ENCODE data around the gene OPCML.

GRCh38 chr11:132501356-132501755 lies 1030.9 kb downstream of the OPCML start:
- TF ChIP-seq, protein P1, sequence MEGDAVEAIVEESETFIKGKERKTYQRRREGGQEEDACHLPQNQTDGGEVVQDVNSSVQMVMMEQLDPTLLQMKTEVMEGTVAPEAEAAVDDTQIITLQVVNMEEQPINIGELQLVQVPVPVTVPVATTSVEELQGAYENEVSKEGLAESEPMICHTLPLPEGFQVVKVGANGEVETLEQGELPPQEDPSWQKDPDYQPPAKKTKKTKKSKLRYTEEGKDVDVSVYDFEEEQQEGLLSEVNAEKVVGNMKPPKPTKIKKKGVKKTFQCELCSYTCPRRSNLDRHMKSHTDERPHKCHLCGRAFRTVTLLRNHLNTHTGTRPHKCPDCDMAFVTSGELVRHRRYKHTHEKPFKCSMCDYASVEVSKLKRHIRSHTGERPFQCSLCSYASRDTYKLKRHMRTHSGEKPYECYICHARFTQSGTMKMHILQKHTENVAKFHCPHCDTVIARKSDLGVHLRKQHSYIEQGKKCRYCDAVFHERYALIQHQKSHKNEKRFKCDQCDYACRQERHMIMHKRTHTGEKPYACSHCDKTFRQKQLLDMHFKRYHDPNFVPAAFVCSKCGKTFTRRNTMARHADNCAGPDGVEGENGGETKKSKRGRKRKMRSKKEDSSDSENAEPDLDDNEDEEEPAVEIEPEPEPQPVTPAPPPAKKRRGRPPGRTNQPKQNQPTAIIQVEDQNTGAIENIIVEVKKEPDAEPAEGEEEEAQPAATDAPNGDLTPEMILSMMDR (IDR thresholded peaks at IDR 0.05): no peak
- TF ChIP-seq EP300 (IDR thresholded peaks at IDR 0.05) (no peak), POLR2A (IDR thresholded peaks at IDR 0.05; ENCODE audit: low read depth) (no peak)

All from esophagus muscularis mucosa (tissue), 4 donors.